ENCODE measurements around the gene AARS1. TPM values are rescaled to one million over a fixed set of nuclear protein-coding genes. Genes with fewer than 3 reads are reported as not detected.
"Not testable (repeated sequence)": the region's sequence is repeated elsewhere in the genome, so short reads cannot be mapped to it uniquely, and the experiment has no call there.

Gene AARS1
- polyA plus RNA-seq, 1 donor (not counting 4 experiments of a cell fraction or from before 2014, with no cell fraction given): 83.7 TPM

DNA sequence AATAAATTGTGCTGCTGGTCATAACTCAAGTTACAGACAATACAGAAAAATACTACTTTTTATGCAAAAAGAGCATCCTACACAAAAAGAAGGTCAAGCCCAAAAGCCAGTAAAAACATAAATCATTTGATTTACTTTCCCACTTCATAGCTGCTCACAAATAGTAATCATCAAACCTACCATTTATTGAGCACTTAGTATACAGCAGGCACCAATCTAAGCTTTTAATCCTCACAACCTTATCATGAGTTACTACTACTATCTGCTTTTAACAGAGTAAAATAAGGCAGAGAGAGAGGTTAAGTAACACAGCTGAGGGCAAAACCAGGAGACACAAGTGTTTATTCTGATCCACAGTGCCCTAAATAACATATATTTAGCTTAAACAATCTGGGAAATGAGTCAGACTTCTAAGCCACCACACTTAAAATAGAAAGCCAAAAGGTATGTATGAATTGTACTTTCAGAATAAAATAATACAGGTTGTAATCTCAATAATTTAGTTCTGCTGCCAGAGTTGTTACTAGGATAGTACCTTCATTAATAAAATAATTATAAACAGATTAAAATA lies 1.7 kb upstream of the AARS1 start:
- no peak overlapping the region for H3K9ac ChIP-seq (ENCODE audit: control insufficient read depth, extremely low read depth, insufficient read depth, low read length)
- no peaks in the 10 kb centered on the region for H3K9me1 ChIP-seq (ENCODE audit: control insufficient read depth, extremely low read depth, insufficient read depth, low read length)
- no peak overlapping the region for H2AFZ ChIP-seq (ENCODE audit: control insufficient read depth, low read length)
- no peak overlapping the region for H3K4me3 ChIP-seq (ENCODE audit: control insufficient read depth in 2 of 3, extremely low read depth in 1 of 3, insufficient read depth in 2 of 3, low read depth in 1 of 3, low read length in 3 of 3)
- H3K27ac ChIP-seq (ENCODE audit: control insufficient read depth, insufficient read depth, low read length): peak overlapping the region; percentile 20
- dilution Hi-C loops (cut with MboI; ENCODE audit: extremely low pct_ligation_motif_present, low sequenced_read_pairs): no loop called here
- peaks cover 29% of the 10 kb centered on the region for H3K79me2 ChIP-seq (ENCODE audit: control insufficient read depth, insufficient read depth, low read length)
- DNase-seq (ENCODE audit: low read depth, low spot score) (no peak), FAIRE-seq (no peak)
- no peaks in the 10 kb centered on the region for H3K36me3 ChIP-seq (ENCODE audit: control insufficient read depth in 2 of 2, extremely low read depth in 1 of 2, insufficient read depth in 2 of 2, low read length in 2 of 2)
- H3K9me3 ChIP-seq (ENCODE audit: control insufficient read depth, low read depth, low read length): no peaks in the 10 kb centered on the region
- TF ChIP-seq CTCF (optimal IDR thresholded peaks at IDR 0.05 in 1 of 3, IDR thresholded peaks at IDR 0.05 in 1 of 3, conservative IDR thresholded peaks at IDR 0.05 in 1 of 3; ENCODE audit: extremely low read depth in 1 of 3, insufficient read depth in 2 of 3, low read length in 3 of 3) (no peak), EZH2 (IDR thresholded peaks at IDR 0.05; ENCODE audit: low read length) (no peak)
- H3K4me2 ChIP-seq (ENCODE audit: control insufficient read depth, extremely low read depth, insufficient read depth, low read depth, low read length): no peak overlapping the region
- no peaks in the 10 kb centered on the region for H3K27me3 ChIP-seq (ENCODE audit: control insufficient read depth, extremely low read depth, insufficient read depth, low read length)
- peaks cover 9% of the 10 kb centered on the region for H3K4me1 ChIP-seq (ENCODE audit: control insufficient read depth, extremely low read depth, insufficient read depth, low read length)
- no peaks in the 10 kb centered on the region for H4K20me1 ChIP-seq (ENCODE audit: control insufficient read depth, extremely low read depth, insufficient read depth, low read length)

GRCh38 chr16:70287304-70287971 lies 1.9 kb downstream of the AARS1 start:
- H3K4me2 ChIP-seq (ENCODE audit: control insufficient read depth, extremely low read depth, insufficient read depth, low read depth, low read length): peak overlapping the region; percentile 66

More at GRCh38 chr16:70287304-70287971, 1.9 kb downstream of the AARS1 start:
- FAIRE-seq; H3K27ac ChIP-seq (ENCODE audit: control insufficient read depth, insufficient read depth, low read length); H3K9me1 ChIP-seq (ENCODE audit: control insufficient read depth, extremely low read depth, insufficient read depth, low read length); dilution Hi-C loops (cut with MboI; ENCODE audit: extremely low pct_ligation_motif_present, low sequenced_read_pairs); H2AFZ ChIP-seq (ENCODE audit: control insufficient read depth, low read length); H3K9me3 ChIP-seq (ENCODE audit: control insufficient read depth, low read depth, low read length); DNase-seq (ENCODE audit: low read depth, low spot score); H4K20me1 ChIP-seq (ENCODE audit: control insufficient read depth, extremely low read depth, insufficient read depth, low read length); H3K9ac ChIP-seq (ENCODE audit: control insufficient read depth, extremely low read depth, insufficient read depth, low read length); H3K4me1 ChIP-seq (ENCODE audit: control insufficient read depth, extremely low read depth, insufficient read depth, low read length); H3K27me3 ChIP-seq (ENCODE audit: control insufficient read depth, extremely low read depth, insufficient read depth, low read length): not testable (repeated sequence)
- peaks cover 11 to 16% of the 10 kb centered on the region in 2 experiments for H3K36me3 ChIP-seq (ENCODE audit: control insufficient read depth in 2 of 2, extremely low read depth in 1 of 2, insufficient read depth in 2 of 2, low read length in 2 of 2)
- H3K4me3 ChIP-seq (ENCODE audit: control insufficient read depth in 2 of 3, extremely low read depth in 1 of 3, insufficient read depth in 2 of 3, low read depth in 1 of 3, low read length in 3 of 3): peak overlapping the region in 1 of 3 experiments; percentile 26
- peaks cover 55% of the 10 kb centered on the region for H3K79me2 ChIP-seq (ENCODE audit: control insufficient read depth, insufficient read depth, low read length)

Measured in keratinocyte (primary cell).